Measurements from ENCODE around the gene ACSF2. TPM values are rescaled to one million over a fixed set of nuclear protein-coding genes. Genes with fewer than 3 reads are reported as not detected.

Gene ACSF2
- total RNA-seq, 1 experiment from 2014 or later = 12.2 TPM

DNA sequence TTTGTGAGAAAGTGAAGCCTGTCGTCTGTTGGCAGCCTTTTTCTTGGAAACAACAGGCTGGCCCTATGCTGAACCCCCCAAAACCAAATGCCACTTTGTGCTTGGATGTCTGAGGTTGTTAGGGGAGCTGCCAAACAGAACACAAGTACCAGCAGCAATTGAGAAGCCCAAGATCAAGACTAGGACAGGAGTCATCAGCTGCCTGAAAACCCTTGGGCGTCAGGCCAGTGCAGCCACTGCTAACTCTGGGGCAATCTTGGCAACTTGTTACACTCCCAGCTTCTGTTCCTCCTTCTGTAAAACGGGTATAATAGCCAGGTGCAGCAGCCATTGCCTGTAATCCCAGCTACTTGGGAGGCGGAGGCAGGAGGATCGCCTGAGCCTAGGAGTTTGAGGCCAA, 19.4 kb upstream of the ACSF2 start:
- H3K4ac ChIP-seq (ENCODE audit: low read depth, low read length) = no peak overlapping the region
- peaks cover 11 to 20% of the 10 kb centered on the region in 2 experiments for H3K4me1 Mint-ChIP-seq
- WGBS (ENCODE audit: extremely low coverage, insufficient read length, low lambda C conversion rate) = no CpG with 5 or more reads among the region's 5 CpGs
- H2BK12ac ChIP-seq (ENCODE audit: insufficient read length, low read depth, low read length) = no peak overlapping the region
- H4K5ac ChIP-seq (ENCODE audit: insufficient read length, low read depth, low read length) = no peak overlapping the region
- H3K9me3 ChIP-seq (ENCODE audit: control insufficient read depth, low read depth, low read length) = no peaks in the 10 kb centered on the region
- H3K4me3 Mint-ChIP-seq = no peak overlapping the region
- H3K27me3 Mint-ChIP-seq (ENCODE audit: low read depth) = peaks cover 4% of the 10 kb centered on the region
- H3K79me2 ChIP-seq (ENCODE audit: insufficient read depth, low read length) = no peaks in the 10 kb centered on the region
- no peak overlapping the region for H3T11ph ChIP-seq (ENCODE audit: low read length)
- no peak overlapping the region for H4K8ac ChIP-seq (replicated peaks; ENCODE audit: insufficient read length, low read depth, low read length)
- no peak overlapping the region for H3K27ac ChIP-seq (ENCODE audit: insufficient read length, low read depth, low read length)
- H3K4me2 ChIP-seq (ENCODE audit: insufficient read depth, insufficient read length, low read length) = no peak overlapping the region
- no peak overlapping the region for H3K9ac ChIP-seq (ENCODE audit: extremely low read depth, insufficient read length, low read length)
- H2BK20ac ChIP-seq (ENCODE audit: low read depth, low read length, poor library complexity, severe bottlenecking) = no peak overlapping the region
- H3K9me3 Mint-ChIP-seq = no peaks in the 10 kb centered on the region
- no peak overlapping the region for H3K27ac Mint-ChIP-seq
- H2AFZ ChIP-seq (ENCODE audit: low read length) = no peak overlapping the region
- H3K23me2 ChIP-seq (ENCODE audit: insufficient read length, low read depth, low read length, poor library complexity, severe bottlenecking) = no peaks in the 10 kb centered on the region
- no peak overlapping the region for H3K18ac ChIP-seq (ENCODE audit: insufficient read length, low read depth, low read length)
- H3K56ac ChIP-seq (ENCODE audit: insufficient read length, low read depth, low read length) = no peak overlapping the region
- no peak overlapping the region for H2BK5ac ChIP-seq (ENCODE audit: insufficient read length, low read length)
- no peaks in the 10 kb centered on the region for H3K4me1 ChIP-seq (ENCODE audit: insufficient read depth, low read length)
- no peaks in the 10 kb centered on the region for H3K79me1 ChIP-seq (ENCODE audit: insufficient read depth, low read depth, low read length, poor library complexity, severe bottlenecking)
- no peak overlapping the region for H3K23ac ChIP-seq (ENCODE audit: insufficient read length, low read depth, low read length)
- H2AK5ac ChIP-seq (ENCODE audit: insufficient read length, low read length) = no peak overlapping the region
- no peak overlapping the region for H4K91ac ChIP-seq (ENCODE audit: insufficient read length, low read depth, low read length)
- no peaks in the 10 kb centered on the region for H4K20me1 ChIP-seq (ENCODE audit: control insufficient read depth, insufficient read depth, insufficient read length)
- H2BK15ac ChIP-seq (ENCODE audit: low read depth, low read length) = no peak overlapping the region
- H2BK120ac ChIP-seq (ENCODE audit: low read depth, low read length, poor library complexity, severe bottlenecking) = no peak overlapping the region
- no peak overlapping the region for H3K14ac ChIP-seq (ENCODE audit: insufficient read depth, low read length)
- H3K27me3 ChIP-seq (ENCODE audit: insufficient read depth, low read length) = no peaks in the 10 kb centered on the region
- H3K36me3 Mint-ChIP-seq (ENCODE audit: insufficient read depth in 1 of 3, low read depth in 3 of 3) = no peaks in the 10 kb centered on the region
- TF ChIP-seq, protein P1, sequence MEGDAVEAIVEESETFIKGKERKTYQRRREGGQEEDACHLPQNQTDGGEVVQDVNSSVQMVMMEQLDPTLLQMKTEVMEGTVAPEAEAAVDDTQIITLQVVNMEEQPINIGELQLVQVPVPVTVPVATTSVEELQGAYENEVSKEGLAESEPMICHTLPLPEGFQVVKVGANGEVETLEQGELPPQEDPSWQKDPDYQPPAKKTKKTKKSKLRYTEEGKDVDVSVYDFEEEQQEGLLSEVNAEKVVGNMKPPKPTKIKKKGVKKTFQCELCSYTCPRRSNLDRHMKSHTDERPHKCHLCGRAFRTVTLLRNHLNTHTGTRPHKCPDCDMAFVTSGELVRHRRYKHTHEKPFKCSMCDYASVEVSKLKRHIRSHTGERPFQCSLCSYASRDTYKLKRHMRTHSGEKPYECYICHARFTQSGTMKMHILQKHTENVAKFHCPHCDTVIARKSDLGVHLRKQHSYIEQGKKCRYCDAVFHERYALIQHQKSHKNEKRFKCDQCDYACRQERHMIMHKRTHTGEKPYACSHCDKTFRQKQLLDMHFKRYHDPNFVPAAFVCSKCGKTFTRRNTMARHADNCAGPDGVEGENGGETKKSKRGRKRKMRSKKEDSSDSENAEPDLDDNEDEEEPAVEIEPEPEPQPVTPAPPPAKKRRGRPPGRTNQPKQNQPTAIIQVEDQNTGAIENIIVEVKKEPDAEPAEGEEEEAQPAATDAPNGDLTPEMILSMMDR (conservative IDR thresholded peaks at IDR 0.05) = no peak
- no peak for DNase-seq
